Neural crest cell (in vitro differentiated cells): ENCODE data around the gene NUBPL. TPM values are rescaled to one million over a fixed set of nuclear protein-coding genes. Genes with fewer than 3 reads are reported as not detected.
"Not testable (repeated sequence)": the region's sequence is repeated elsewhere in the genome, so short reads cannot be mapped to it uniquely, and the experiment has no call there.

Source experiments
- DNase-seq: peaks from one replicate; pipeline ENCODE4 v3.0.0; 2021; ENCODE audit warnings: low read depth, mixed read lengths, low spot score
- H3K27ac Mint-ChIP-seq: one replicate; pipeline ENCODE4 v1.8.0; 2021; ENCODE audit warnings: mild to moderate bottlenecking, mixed read lengths; ENCODE audit not compliant: unreplicated experiment
- H3K27me3 Mint-ChIP-seq: 2 replicates; pipeline ENCODE4 v1.8.0; 2021; ENCODE audit warnings: low read depth, mild to moderate bottlenecking, mixed read lengths
- H3K36me3 Mint-ChIP-seq: 2 replicates; pipeline ENCODE4 v1.8.0; 2021; ENCODE audit warnings: low read depth, mild to moderate bottlenecking, mixed read lengths
- H3K4me1 Mint-ChIP-seq: 2 replicates; pipeline ENCODE4 v1.8.0; 2021; ENCODE audit warnings: mixed read lengths
- H3K4me3 Mint-ChIP-seq: one replicate; pipeline ENCODE4 v1.8.0; 2021; ENCODE audit warnings: mild to moderate bottlenecking, mixed read lengths
- H3K9me3 Mint-ChIP-seq: 2 replicates; pipeline ENCODE4 v1.8.0; 2021; ENCODE audit warnings: mixed read lengths
- total RNA-seq: library from RNA; stranded (reverse); gene quantifications from 2 replicates; pipeline ENCODE4 v1.2.1, GENCODE V29; 2021
- TF ChIP-seq, protein P1 (sequence below): fragments of 200-600 bp; sonication (generic); conservative IDR thresholded peaks from 2 replicates; pipeline ENCODE4 v1.5.0; 2021; ENCODE audit warnings: antibody characterized with exemption, mild to moderate bottlenecking

The NUBPL gene
- total RNA-seq, 1 donor from 2014 or later: 13.2 TPM

DNA sequence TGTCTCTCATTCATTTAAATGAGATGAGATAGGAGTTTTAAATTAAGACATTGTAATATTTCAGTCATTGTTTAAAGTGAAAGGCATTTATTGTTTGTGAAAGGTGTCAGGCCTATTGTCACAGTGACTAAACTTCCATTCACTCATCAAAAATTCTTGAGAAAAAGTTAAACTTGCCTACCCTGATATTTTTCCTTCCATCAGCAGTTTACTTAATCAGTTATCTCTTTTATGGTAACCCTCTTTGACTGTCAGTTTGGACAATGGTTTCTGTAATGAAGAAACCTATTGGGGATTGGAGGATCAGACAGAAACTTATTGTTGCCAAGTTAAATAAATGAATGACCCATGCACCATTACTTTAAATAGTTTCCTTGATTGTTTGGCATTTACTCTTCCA, 241.6 kb downstream of the NUBPL start:
- no peak for DNase-seq
- TF ChIP-seq, protein P1, sequence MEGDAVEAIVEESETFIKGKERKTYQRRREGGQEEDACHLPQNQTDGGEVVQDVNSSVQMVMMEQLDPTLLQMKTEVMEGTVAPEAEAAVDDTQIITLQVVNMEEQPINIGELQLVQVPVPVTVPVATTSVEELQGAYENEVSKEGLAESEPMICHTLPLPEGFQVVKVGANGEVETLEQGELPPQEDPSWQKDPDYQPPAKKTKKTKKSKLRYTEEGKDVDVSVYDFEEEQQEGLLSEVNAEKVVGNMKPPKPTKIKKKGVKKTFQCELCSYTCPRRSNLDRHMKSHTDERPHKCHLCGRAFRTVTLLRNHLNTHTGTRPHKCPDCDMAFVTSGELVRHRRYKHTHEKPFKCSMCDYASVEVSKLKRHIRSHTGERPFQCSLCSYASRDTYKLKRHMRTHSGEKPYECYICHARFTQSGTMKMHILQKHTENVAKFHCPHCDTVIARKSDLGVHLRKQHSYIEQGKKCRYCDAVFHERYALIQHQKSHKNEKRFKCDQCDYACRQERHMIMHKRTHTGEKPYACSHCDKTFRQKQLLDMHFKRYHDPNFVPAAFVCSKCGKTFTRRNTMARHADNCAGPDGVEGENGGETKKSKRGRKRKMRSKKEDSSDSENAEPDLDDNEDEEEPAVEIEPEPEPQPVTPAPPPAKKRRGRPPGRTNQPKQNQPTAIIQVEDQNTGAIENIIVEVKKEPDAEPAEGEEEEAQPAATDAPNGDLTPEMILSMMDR: no peak
- no peak overlapping the region for H3K27ac Mint-ChIP-seq

DNA sequence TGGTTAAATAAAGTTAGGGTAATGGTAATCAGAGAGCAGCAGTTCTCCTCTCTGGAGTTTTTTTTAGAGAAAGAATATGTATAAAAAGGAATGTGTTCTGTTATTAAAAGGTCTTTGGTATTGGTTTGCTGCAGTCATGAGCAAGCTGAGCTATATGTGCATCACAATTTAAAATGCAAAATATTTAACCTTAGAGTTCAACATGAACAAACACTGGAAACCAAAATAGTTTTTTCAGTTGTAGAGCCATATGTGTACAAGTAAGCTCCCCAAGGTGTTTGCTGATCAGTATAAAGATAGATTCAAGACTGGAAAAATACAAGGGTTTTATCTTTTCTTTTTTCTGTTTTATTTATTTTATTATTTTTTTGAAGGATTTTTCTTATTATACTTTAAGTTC, 245.0 kb downstream of the NUBPL start:
- Mint-ChIP-seq H3K27me3 (no peaks in the 10 kb centered on the region), H3K9me3 (peaks cover 11% of the 10 kb centered on the region), H3K4me3 (no peak overlapping the region)

More for the DNA sequence above, 241.6 kb downstream of the NUBPL start:
- Mint-ChIP-seq H3K36me3 (peaks cover 14% of the 10 kb centered on the region), H3K9me3 (peaks cover 3% of the 10 kb centered on the region), H3K4me3 (no peak overlapping the region), H3K27me3 (no peaks in the 10 kb centered on the region), H3K4me1 (no peaks in the 10 kb centered on the region)

DNA sequence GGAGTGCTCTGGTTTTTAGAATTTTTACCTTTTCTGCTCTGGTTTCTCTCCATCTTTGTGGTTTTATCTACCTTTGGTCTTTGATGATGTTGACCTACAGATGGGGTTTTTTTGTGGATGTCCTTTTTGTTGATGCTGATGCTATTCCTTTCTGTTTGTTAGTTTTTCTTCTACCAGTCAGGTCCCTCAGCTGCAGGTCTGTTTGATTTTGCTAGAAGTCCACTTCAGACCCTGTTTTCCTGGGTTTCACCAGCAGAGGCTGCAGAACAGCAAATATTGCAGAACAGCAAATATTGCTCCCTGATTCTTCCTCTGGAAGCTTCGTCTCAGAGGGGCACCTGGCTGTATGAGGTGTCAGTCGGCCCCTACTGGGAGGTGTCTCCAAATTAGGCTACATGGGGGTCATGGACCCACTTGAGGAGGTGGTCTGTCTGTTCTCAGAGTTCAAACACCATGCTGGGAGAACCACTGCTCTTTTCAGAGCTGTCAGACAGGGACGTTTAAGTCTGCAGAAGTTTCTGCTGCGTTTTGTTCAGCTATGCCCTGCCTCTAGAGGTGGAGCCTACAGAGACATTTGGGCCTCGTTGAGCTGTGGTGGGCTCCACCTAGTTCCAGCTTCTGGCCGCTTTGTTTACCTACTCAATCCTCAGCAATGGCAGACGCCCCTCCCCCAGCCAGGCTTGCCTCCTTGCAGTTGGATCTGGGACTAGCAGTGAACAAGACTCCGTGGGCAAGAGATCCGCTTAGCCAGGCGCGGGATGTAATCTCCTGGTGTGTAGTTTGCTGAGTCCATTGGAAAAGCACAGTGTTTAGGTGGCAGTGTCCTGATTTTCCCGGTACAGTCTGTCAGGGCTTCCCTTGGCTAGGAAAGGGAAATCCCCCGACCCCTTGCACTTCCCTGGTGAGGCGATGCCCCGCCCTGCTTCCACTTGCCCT, 250.8 kb downstream of the NUBPL start:
- not testable (repeated sequence) for H3K4me1 Mint-ChIP-seq, H3K4me3 Mint-ChIP-seq, H3K27ac Mint-ChIP-seq, H3K27me3 Mint-ChIP-seq, DNase-seq
- H3K36me3 Mint-ChIP-seq: peaks cover 48% of the 10 kb centered on the region
- H3K9me3 Mint-ChIP-seq: peaks cover 18% of the 10 kb centered on the region

More for the DNA sequence above, 245.0 kb downstream of the NUBPL start:
- Mint-ChIP-seq H3K27ac (no peak overlapping the region), H3K4me1 (no peaks in the 10 kb centered on the region), H3K36me3 (peaks cover 24% of the 10 kb centered on the region)
- TF ChIP-seq, protein P1: no peak
- no peak for DNase-seq

DNA sequence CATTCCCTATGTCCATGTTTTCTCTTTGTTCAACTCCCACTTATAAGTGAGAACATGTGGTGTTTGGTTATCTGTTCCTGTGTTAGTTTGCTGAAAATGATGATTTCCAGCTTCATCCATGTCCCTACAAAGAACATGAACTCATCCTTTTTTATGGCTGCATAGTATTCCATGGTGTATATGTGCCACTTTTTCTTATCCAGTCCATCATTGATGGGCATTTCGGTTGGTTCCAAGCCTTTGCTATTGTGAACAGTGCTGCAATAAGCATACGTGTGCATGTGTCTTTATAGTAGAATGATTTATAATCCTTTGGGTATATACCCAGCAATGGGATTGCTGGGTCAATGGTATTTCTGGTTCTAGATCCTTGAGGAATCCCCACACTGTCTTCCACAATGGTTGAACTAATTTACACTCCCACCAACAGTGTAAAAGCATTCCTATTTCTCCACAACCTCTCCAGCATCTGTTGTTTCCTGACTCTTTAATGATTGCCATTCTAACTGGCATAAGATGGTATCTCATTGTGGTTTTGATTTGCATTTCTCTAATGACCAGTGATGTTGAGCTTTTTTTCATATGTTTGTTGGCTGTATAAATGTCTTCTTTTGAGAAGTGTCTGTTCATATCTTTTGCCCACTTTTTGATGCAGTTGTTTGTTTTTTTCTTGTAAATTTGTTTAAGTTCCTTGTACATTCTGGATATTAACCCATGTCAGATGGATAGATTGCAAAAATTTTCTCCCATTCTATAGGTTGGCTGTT, 252.7 kb downstream of the NUBPL start:
- DNase-seq, H3K4me3 Mint-ChIP-seq, H3K27ac Mint-ChIP-seq, H3K4me1 Mint-ChIP-seq, H3K27me3 Mint-ChIP-seq: not testable (repeated sequence)
- Mint-ChIP-seq H3K36me3 (peaks cover 51% of the 10 kb centered on the region), H3K9me3 (peaks cover 19% of the 10 kb centered on the region)

DNA sequence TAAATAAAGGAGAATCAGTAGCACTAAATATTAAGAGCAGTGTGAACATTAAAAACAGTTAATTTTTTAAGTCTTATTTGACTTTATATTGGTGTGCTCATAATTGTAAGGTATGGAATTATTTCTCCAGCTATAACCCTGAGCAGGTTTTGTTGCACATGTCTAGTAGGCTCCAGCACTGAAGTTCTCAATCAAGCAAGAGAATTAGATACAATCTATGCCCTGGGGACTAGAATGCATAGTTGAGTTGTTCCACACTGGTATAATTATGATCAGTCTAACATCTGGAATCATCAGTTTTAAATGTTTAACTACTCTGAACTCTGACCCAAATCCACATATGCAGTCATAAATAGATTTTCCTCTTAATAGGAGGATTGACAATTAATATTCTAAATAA, 258.1 kb downstream of the NUBPL start:
- H3K27me3 Mint-ChIP-seq: no peaks in the 10 kb centered on the region
- no peak for DNase-seq
- H3K4me3 Mint-ChIP-seq: no peak overlapping the region
- TF ChIP-seq, protein P1: no peak
- H3K27ac Mint-ChIP-seq: no peak overlapping the region
- peaks cover 5% of the 10 kb centered on the region for H3K9me3 Mint-ChIP-seq
- H3K36me3 Mint-ChIP-seq: peaks cover 29% of the 10 kb centered on the region
- peaks cover 10% of the 10 kb centered on the region for H3K4me1 Mint-ChIP-seq

DNA sequence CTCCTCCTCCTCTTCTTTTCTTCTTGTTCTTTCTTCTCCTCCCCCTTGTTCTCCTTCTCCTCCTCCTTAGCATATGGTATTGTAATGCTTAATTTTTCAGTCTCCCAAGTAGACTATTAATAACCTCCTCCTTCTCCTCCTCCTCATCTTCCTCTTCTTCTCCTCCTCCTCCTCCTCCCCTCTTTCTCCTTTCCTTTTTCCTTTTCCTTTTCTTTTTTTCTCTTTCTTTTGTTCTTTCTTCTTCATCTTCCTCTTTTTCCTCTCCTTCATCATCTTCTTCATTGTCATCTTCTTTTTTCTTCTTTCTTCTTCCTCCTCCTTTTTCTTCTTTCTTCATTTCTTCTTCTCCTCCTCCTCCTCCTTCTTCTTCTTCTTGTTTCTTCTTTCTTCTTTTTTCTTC, 264.3 kb downstream of the NUBPL start:
- Mint-ChIP-seq H3K27ac (no peak overlapping the region), H3K4me1 (peaks cover 10% of the 10 kb centered on the region), H3K36me3 (peaks cover 2% of the 10 kb centered on the region), H3K9me3 (peaks cover 2% of the 10 kb centered on the region), H3K27me3 (no peaks in the 10 kb centered on the region), H3K4me3 (no peak overlapping the region)
- TF ChIP-seq, protein P1: no peak
- no peak for DNase-seq
